GM18951 (cell line): Measurements from ENCODE around the gene GRIK2.
"Not testable (repeated sequence)": the region's sequence is repeated elsewhere in the genome, so short reads cannot be mapped to it uniquely, and the experiment has no call there.

ENCODE experiments used
- POLR2A ChIP-seq: IDR thresholded peaks from 4 replicates; pipeline ENCODE4 v1.6.1; 2011; ENCODE audit warnings: mild to moderate bottlenecking; ENCODE audit not compliant: insufficient read length, insufficient read depth; ENCODE audit errors: extremely low read depth
- in situ Hi-C: fragments of 300-500 bp; cut with MboI; formaldehyde crosslinking; loops from one replicate; pipeline ENCODE4 v1.12.0; 2022; ENCODE audit warnings: low sequenced_read_pairs, mixed read lengths, inconsistent platforms; ENCODE audit not compliant: unreplicated experiment

The GRIK2 gene

GRCh38 chr6:101605874-101606273, 212.4 kb downstream of the GRIK2 start:
- no peak for TF ChIP-seq POLR2A
- in situ Hi-C loops, result no loop called here

- in situ Hi-C loops, result no loop called here
- TF ChIP-seq POLR2A, result no peak
Observed at GRCh38 chr6:101607111-101607690, 213.7 kb downstream of the GRIK2 start.

- in situ Hi-C loops, result no loop called here
- TF ChIP-seq POLR2A, result no peak
Observed at GRCh38 chr6:101608703-101609102, 215.2 kb downstream of the GRIK2 start.

DNA sequence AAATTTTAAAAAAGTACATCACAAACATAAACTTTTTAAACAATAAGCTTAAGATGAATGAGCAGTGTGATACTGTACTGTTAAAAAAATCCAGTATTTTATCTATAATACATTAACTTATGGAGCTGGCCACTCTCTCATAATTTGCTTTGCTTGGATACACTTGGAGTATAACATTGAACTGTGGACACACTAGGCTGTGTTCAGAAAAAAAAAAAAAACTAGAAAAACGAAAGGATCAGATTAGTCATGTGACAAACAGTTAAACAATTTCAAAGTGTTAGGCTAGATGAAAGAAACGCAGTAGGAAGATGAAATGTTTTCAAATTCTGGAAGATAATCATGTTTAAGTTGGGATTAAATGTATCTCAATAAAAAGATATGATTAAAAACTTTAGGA, 220.0 kb downstream of the GRIK2 start:
- TF ChIP-seq POLR2A, result no peak

DNA sequence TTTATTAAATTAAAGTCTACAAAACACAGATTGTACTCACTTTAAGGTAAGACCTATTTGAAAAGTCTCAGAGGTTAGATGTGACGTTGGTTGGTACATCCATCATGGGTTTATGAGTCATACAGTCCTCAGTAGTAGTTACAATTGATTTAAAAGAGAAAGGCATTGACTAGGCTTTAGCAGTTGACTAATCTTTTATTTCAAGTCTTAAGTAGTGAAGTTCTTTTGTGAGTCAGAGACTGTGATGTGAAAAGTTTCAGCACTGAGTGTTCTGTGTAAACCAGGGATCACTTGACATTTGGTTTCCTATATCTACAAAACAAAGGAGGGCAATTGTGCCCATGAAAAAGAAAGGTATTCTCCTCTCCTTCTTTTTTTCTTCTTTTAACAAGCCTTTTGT, 221.3 kb downstream of the GRIK2 start:
- in situ Hi-C loops, result no loop called here
- no peak for TF ChIP-seq POLR2A

More for the DNA sequence above, 220.0 kb downstream of the GRIK2 start:
- in situ Hi-C loops, result no loop called here

- in situ Hi-C loops, result no loop called here
- no peak for TF ChIP-seq POLR2A
Observed at GRCh38 chr6:101626269-101626668, 232.8 kb downstream of the GRIK2 start.

DNA sequence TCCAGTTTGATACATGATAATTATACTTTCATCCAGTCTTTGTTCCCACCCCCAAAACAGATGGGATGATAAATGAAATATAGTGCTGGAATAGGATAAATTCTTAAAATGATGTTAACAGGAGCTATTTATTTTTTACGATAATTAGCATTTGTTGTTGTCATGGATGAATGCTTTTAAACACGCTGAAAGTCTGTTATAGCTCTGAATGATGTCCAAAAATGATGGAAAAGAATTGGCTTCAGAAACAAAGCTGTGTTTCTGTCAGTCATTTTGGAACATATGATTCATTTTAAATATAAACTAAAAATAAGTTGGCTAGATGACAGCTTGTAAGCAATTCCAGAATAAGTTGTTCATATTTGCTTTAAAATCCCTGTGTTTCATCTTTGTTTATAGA, 237.4 kb downstream of the GRIK2 start:
- no peak for TF ChIP-seq POLR2A
- in situ Hi-C loops, result no loop called here

DNA sequence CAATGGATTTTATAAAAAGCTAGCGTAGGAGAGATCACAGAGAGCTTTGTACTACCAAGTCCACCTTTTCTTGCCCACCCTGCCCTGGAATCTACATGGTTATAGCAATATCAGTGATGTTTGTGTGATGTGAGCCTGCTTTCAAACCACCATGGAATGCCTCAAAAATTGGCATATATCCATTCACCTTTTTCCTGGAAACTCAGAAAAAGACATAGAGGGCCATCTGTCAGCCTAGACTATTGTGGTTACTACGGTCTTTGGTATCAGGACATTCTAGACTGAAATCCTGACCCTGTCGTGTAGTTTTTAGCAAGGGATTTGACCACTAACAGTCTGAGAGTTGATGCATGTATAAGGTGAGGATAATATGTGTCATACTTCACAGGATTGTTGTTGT, 239.6 kb downstream of the GRIK2 start:
- no peak for TF ChIP-seq POLR2A
- in situ Hi-C loops, result no loop called here

DNA sequence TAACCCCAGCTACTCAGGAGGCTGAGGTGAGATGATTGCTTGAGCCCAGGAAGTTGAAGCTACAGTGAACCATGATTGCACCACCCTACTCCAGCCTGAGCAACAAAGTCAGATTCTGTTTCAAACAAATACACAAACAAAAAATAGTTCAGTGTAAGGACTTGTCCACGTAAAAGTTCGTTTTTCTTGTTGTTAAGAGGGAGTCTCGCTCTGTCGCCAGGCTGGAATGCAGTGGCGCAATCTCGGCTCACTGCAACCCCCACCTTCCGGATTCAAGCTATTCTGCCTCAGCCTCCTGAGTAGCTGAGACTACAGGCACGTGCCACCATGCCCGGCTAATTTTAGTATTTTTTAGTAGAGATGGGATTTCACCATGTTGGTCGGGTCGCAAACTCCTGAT, 245.4 kb downstream of the GRIK2 start:
- in situ Hi-C loops, result not testable (repeated sequence)

DNA sequence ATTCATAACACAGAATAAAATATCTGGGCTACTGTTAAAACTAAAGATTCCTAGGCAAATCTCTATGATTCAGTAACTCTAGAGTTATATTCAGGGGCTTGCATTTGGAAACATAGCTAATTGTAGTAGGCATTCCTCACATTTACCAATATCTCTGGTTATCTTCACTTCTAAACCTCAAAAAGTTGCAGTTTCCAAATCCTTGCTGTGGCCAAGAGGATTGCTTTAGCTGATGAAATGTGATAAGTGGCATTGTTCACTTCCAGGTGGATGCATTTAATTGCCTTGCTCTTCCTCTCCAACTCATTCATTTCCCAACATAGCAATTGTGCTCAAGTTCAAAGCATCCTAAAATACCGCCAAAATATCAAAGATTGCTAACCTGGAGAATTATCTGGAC, 246.6 kb downstream of the GRIK2 start:
- no peak for TF ChIP-seq POLR2A
- in situ Hi-C loops, result no loop called here

DNA sequence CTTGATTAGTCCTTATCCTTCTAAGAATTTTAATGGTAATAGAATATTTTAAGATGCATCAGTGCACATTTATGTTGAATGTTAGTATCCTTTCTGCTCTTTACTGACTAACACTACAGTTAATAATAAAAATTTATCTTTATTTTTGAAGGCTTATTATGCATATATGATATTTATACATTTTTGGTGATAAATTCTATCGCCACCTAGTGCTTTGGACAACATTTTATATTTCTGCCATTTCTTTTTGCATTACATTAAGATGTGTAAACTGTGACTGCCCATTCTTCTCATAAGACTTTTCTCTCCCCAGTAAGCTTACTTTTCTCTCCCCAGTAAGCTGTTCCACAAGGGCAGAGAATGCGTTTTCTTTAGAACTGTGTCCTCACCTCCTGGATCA, 252.3 kb downstream of the GRIK2 start:
- TF ChIP-seq POLR2A, result no peak
- in situ Hi-C loops, result no loop called here

DNA sequence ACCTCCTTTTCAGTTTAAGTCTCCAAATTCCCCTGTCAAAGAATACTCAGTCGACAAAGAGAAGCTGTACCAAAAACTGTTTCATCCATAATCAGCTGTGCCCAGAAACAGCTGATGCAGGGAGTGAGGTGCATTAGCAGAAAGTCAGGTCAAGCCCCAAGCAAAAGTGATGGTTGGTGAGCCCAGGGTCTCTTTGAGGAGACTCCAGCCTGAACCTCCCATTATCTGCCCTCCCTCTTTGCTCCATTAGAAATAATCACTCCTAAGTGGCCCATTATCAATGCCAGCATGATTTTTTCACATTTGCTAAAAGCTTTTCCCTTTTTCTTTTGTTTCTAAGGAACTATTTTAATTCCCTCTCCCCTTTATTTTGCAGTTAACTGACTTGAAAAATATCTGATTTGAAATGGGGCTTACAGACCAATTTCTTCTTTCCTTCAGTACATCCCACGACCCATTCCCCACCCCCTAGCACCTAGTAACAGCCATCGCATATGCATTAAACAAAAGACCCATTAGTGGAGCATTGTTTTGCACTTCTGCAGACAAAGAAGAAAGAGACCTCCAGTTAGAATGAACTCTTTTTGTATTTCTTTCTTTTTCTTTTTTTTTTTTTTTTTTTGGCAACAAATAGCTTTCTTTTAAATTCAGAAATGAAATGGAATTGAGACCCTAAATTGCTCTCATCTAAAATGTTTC, 257.0 kb downstream of the GRIK2 start:
- no peak for TF ChIP-seq POLR2A
- in situ Hi-C loops, result no loop called here

GRCh38 chr6:101652079-101652478, 258.6 kb downstream of the GRIK2 start:
- in situ Hi-C loops, result no loop called here

GRCh38 chr6:101655109-101655508, 261.6 kb downstream of the GRIK2 start:
- TF ChIP-seq POLR2A, result no peak
- in situ Hi-C loops, result no loop called here

More at GRCh38 chr6:101652079-101652478, 258.6 kb downstream of the GRIK2 start:
- no peak for TF ChIP-seq POLR2A

GRCh38 chr6:101662111-101662897, 268.8 kb downstream of the GRIK2 start:
- no peak for TF ChIP-seq POLR2A
- in situ Hi-C loops, result no loop called here
